GM12891 (cell line): ENCODE data around the gene ZNF234.
"Not testable (repeated sequence)": the region's sequence is repeated elsewhere in the genome, so short reads cannot be mapped to it uniquely, and the experiment has no call there.

ENCODE experiments used
- POLR2A ChIP-seq: IDR thresholded peaks from 2 replicates; pipeline ENCODE4 v1.6.1; 2011; ENCODE audit warnings: low read depth, low read length, control low read depth
- SPI1 ChIP-seq: IDR thresholded peaks from 2 replicates; pipeline ENCODE4 v1.6.1; 2011; ENCODE audit warnings: low read depth, low read length, control low read depth

- TF ChIP-seq SPI1, POLR2A: not testable (repeated sequence)
Measured at GRCh38 chr19:44121162-44121561, 20.2 kb upstream of the ZNF234 start.
